HG03039 (cell line): ENCODE measurements around the gene U2AF2.

Source experiments
- ATAC-seq: cut with Tn5 transposase; IDR thresholded peaks from one replicate; pipeline ENCODE4 v1.9.1; 2021; ENCODE audit warnings: mild to moderate bottlenecking, moderate library complexity; ENCODE audit not compliant: unreplicated experiment

The U2AF2 gene

DNA sequence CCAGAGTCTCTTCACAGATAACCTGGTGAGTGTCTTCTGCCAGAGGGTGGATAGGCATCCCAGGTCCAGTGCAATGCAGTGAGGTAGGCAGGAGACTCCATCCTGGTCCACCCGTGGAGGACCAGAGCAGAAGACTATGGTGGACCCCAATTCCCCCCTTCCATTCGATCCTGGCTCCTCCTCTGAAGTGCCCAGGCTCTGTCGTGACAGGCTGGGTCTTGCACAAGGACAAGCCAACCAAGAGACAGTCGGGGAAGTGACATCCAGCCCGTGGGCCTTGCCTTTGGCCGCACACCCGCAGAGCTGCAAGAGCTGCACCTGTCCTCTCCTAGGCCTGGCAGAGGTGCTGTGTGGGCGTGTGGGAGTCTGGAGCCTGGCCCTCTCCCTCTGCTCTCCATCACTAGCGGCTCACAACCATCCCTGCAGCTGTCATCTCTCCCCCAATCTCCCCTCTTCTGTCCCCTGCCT, 33.6 kb upstream of the U2AF2 start:
- ATAC-seq: no peak

DNA sequence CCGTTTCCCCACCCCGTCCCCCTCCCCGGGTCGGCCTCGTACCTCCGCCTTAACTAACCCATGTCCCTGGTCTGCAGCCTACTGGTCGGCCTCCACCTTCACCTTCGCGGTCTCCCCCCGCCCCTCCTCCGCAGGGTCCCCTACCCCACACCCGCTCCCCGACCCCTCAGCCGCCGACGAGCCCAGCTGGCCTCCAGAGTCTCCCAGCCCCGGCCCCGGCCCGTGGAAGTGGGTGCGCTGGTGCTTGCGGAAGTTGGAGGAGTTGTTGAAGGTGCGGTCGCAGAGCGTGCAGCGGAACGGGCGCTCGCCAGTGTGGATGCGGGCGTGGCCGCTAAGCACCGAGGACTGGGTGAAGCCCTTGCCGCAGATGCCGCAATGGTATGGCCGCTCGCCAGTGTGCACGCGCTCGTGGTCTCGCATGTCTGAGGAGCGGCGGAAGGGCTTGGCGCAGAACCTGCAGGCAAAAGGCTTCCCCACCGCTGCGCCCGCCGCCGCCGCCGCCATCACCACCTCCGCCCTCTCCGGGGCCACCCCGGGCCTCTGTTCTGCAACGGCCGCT, 33.1 kb upstream of the U2AF2 start:
- no peak for ATAC-seq

- ATAC-seq: no peak
These were observed 32.4 kb upstream of the U2AF2 start for GRCh38 chr19:55622242-55622969.

DNA sequence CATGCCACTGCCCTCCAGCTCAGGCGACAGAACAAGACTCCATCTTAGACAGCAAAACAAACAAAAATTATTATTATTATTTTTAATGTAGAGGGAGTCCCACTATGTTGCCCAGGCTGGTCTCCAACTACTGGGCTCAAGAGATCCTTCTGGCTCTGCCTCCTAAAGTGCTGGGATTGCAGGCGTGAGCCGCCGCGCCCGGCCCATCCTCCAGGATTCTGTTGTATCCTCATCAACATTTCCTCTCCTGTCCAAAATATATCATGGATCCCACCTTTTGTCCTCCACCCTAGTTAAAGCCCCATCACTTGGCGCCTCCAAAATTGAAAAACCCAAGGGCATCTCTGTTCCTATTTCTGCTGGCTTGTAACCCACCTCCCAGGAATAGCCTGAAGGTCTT, 31.7 kb upstream of the U2AF2 start:
- ATAC-seq: no peak

GRCh38 chr19:55623561-55623960, 31.3 kb upstream of the U2AF2 start:
- ATAC-seq: no peak

GRCh38 chr19:55624109-55625003, 30.5 kb upstream of the U2AF2 start, which contains the start of gene ZNF784:
ZNF784 (minus strand) TSS chr19:55624566; CDS start chr19:55624561, 5 bp downstream.
- no peak for ATAC-seq

- ATAC-seq: no peak
These were observed 29.9 kb upstream of the U2AF2 start for GRCh38 chr19:55625004-55625326.

GRCh38 chr19:55626350-55626749, 28.5 kb upstream of the U2AF2 start:
- no peak for ATAC-seq

GRCh38 chr19:55632463-55632834, 22.4 kb upstream of the U2AF2 start:
- ATAC-seq: no peak

GRCh38 chr19:55633861-55634260, 21.0 kb upstream of the U2AF2 start:
- no peak for ATAC-seq

DNA sequence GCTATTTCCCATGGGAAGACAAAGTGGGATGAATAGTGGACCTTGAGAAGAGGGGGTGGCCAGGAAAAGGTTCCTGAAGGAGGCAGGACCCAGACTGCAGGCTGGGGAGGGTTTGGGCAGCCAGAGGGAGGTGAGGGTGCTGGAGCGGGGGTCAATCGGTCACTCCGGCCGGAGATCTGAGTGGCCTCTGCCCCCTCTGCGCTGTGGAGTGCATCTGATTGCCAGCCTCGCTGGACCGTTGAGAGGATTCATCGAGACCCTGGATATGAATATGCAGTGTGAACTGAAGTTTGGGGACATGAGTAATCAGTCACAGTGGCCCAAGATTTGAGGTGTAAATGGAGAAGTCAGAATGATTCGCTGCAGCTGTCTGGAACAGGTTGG, 19.5 kb upstream of the U2AF2 start:
- ATAC-seq: no peak

GRCh38 chr19:55635856-55636440, 18.9 kb upstream of the U2AF2 start:
- ATAC-seq: no peak

- ATAC-seq: no peak
These were observed 18.1 kb upstream of the U2AF2 start for GRCh38 chr19:55636723-55637122.

DNA sequence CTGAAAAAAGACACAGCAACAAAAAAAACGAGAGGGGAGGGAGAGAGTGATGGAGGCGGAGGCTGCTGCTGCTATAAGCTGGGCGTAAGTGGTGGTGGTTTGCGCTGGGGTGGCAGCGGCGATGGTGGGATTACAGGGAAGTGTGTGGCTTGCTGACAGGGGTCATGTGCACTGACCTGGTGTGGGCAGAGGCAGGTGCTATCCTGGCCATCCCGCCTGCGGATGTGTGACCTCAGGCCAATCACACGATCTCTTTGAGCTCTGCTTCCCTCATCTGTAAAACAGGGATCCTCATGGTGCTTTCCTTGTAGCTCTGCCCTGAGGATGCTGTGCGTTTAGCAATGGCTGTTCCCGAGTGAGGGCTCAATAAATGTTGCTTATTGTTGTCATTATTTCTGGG, 17.3 kb upstream of the U2AF2 start:
- no peak for ATAC-seq

DNA sequence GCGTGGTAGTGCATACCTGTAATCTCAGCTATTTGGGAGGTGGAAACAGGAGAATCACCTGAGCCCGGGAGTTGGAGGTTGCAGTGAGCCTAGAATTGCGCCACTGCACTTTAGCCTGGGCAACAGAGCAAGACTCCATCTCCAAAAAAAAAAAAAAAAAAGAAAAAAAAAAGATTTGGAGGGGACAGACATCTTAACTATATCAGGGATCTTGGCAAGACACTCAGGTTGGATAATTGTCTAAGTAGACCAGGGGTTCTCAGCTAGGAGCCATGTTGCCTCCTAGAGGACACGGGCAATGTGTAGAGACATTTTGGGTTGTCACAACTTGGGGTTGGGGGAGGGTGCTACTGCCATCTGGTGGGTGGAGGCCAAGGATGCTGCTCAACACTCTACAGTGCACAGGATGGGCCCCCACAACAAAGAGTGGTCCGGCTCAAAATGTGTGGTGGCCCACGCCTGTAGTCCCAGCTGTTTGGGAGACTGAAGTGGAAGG, 15.9 kb upstream of the U2AF2 start:
- no peak for ATAC-seq

DNA sequence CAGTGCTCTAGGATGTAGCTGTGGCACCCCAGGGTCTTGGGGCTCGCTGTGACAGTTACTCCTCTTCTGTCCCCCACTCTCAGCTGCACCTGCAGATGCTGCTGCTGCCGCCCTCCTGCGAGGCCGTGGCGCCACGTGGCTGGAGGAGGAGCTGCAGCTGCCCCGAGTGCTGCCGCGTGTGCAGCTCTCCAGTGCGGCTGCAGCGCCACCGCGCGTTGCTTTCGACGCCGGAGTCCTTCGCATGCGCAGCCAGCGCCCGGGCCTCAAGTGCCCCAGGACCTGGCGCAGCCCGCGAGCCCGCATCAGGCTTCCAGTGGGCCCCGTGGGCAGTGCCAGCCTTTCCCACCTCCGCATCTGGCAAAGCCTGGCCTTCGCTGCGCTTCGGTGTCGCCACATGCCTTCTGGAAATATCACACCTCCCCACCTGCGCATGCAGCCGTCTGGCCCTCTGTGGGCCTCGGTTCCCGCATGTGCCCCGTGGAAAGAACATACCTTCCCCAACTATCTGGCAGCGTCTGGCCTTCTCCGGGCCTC, 14.7 kb upstream of the U2AF2 start:
- no peak for ATAC-seq

- ATAC-seq: no peak
These were observed 14.0 kb upstream of the U2AF2 start, which contains the start of gene ZNF580 for GRCh38 chr19:55640577-55641425. ZNF580 (plus strand) TSS chr19:55641002; CDS start chr19:55642509, 1,507 bp downstream.

DNA sequence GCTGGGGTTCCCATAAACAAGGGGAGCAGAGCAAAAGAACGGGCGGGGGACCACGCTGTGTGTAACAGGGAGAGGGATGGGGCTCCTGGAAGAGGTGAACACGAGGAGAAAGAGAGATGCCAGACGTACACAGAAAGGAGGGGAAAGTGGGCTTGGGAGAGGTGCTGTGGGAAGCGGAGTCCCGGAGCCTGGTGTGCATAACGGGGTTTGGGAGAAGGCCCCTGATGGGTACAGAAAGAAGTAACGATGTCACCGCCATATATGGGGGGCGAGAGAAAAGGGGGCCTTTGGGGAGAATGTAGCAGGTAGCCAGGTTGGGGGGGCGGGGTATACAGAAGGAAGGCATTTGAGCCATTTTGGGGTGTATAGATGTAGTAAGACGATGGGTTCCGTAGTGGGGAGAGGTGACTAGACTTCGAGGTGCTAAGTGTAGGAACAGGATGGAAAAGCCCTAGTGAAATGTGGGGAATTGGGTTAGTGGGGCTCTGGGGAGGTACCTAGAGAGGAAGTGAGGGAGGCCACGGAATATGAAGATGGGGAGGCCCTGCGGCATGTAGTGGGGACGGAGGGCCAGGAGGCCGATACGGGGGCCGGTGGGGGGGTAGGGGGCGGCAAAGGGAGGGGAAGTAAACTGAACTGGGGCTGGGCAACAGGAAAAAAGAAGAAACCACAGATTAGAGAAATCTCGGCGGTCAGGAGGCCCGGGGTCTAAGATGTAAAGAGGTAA, 13.2 kb upstream of the U2AF2 start:
- ATAC-seq: no peak
